HepG2 (cell line): Measurements from ENCODE around the gene NEU1. TPM values are rescaled to one million over a fixed set of nuclear protein-coding genes. Genes with fewer than 3 reads are reported as not detected.

Experiments used
- CENPBD1 ChIP-seq: sonication (generic); formaldehyde crosslinking; IDR thresholded peaks from 2 replicates; pipeline ENCODE4 v1.8.0; 2022; ENCODE audit warnings: missing genetic modification reagents, low read depth, mild to moderate bottlenecking, borderline replicate concordance
- CREBL2 ChIP-seq: sonication (generic); formaldehyde crosslinking; IDR thresholded peaks from 2 replicates; pipeline ENCODE4 v1.8.1; 2023; ENCODE audit warnings: missing genetic modification reagents, mild to moderate bottlenecking, borderline replicate concordance
- EED ChIP-seq: sonication (generic); formaldehyde crosslinking; IDR thresholded peaks from 2 replicates; pipeline ENCODE4 v1.5.0; 2020; ENCODE audit warnings: mild to moderate bottlenecking, missing genetic modification reagents
- ELF4 ChIP-seq: sonication (generic); formaldehyde crosslinking; IDR thresholded peaks from 2 replicates; pipeline ENCODE4 v1.5.0; 2020; ENCODE audit warnings: missing genetic modification reagents, mild to moderate bottlenecking, moderate library complexity, borderline replicate concordance
- MLX ChIP-seq: IDR thresholded peaks from 2 replicates; pipeline ENCODE4 v1.6.1; 2016
- POLR2A ChIP-seq, 2 experiments: IDR thresholded peaks; 2 replicates each; pipeline ENCODE4 v1.6.1; 2011; ENCODE audit warnings: low read depth in 2 of 2, low read length in 2 of 2, mild to moderate bottlenecking in 1 of 2, moderate library complexity in 1 of 2; ENCODE audit not compliant: insufficient read depth in 1 of 2
- RBM22 ChIP-seq: fragments of 200-400 bp; formaldehyde crosslinking; optimal IDR thresholded peaks from 2 replicates; pipeline ENCODE3; 2017; ENCODE audit warnings: mild to moderate bottlenecking, low read length, moderate library complexity
- ZNF362 ChIP-seq: sonication (generic); formaldehyde crosslinking; IDR thresholded peaks from 2 replicates; pipeline ENCODE4 v1.4.0; 2020; ENCODE audit warnings: missing genetic modification reagents, mild to moderate bottlenecking, borderline replicate concordance
- ZNF513 ChIP-seq: sonication (generic); formaldehyde crosslinking; conservative IDR thresholded peaks from 2 replicates; pipeline ENCODE4 v1.5.0; 2020; ENCODE audit warnings: missing genetic modification reagents
- ZNF839 ChIP-seq: sonication (generic); formaldehyde crosslinking; IDR thresholded peaks from 2 replicates; pipeline ENCODE4 v1.4.0; 2020; ENCODE audit warnings: missing genetic modification reagents, mild to moderate bottlenecking, borderline replicate concordance
- polyA plus RNA-seq, 8 experiments: library from polyadenylated mRNA; depleted of rRNA in 3 of 8; stranded (reverse) in 7 of 8; unstranded in 1 of 8; fragments of >200 nt; fragmentation: Illumina TruSeq in 4 of 8; extraction: Trizol in 4 of 8; gene quantifications; 2 replicates each; pipeline versions ENCODE4 v1.2.1 to v1.2.3, GENCODE V29; 2011 to 2016; ENCODE audit warnings: low read depth in 4 of 8, missing spikeins in 1 of 8, mixed read lengths in 1 of 8; ENCODE audit not compliant: insufficient read depth in 1 of 8
- total RNA-seq, 5 experiments: library from RNA; depleted of rRNA; stranded (reverse); fragments of >200 nt; fragmentation: Illumina TruSeq; extraction: Trizol; gene quantifications; 2 replicates each; pipeline ENCODE4 v1.2.3, GENCODE V29; 2016; ENCODE audit warnings: low read depth in 1 of 5

NEU1 gene
- total and polyA plus RNA-seq, 2 of the 13 experiments (the other 11 are each of a cell fraction or from before 2014, with no cell fraction given), result 215 to 297 TPM

GRCh38 chr6:31838968-31839367, 23.7 kb downstream of the NEU1 start (continued):
- TF ChIP-seq CENPBD1 (CRISPR knock-in tag), result no peak
- TF ChIP-seq CREBL2 (CRISPR knock-in tag), result no peak
- TF ChIP-seq MLX (CRISPR knock-in tag), result no peak
- no peak for TF ChIP-seq ZNF839
- 0 out of 2 replicates have a peak, but pooled peaks have one; percentile 8 for TF ChIP-seq ZNF362
- TF ChIP-seq ELF4 (CRISPR knock-in tag), result no peak
- TF ChIP-seq EED (CRISPR knock-in tag), result no peak
- TF ChIP-seq ZNF513 (CRISPR knock-in tag), result no peak
- TF ChIP-seq POLR2A (IDR thresholded peaks at IDR 0.05; ENCODE audit: insufficient read depth in 1 of 2, low read depth in 2 of 2, low read length in 2 of 2), result peak; percentile 25 to 39; a peak in 1 of 4 replicates
- peak; percentile 87 for TF ChIP-seq RBM22
- TF ChIP-seq, all 625 proteins: peak for 8
